ENCODE results near the gene TPT1. TPM values are rescaled to one million over a fixed set of nuclear protein-coding genes. Genes with fewer than 3 reads are reported as not detected.

TPT1 gene
- total and polyA plus RNA-seq, 3 donors from 2014 or later = 789 to 2,831 (median 1,272) TPM

GRCh38 chr13:45364876-45365557 is 24.0 kb upstream of the TPT1 start:
- TF ChIP-seq CTCF (IDR thresholded peaks at IDR 0.05) = no peak
- no peak for TF ChIP-seq POLR2A (IDR thresholded peaks at IDR 0.05)
- intact Hi-C loops (cut with DNase I; ENCODE audit: low total_unique reads) = no loop called here
- H3K4me1 ChIP-seq = no peaks in the 10 kb centered on the region
- no peaks in the 10 kb centered on the region for H3K36me3 ChIP-seq (ENCODE audit: low read depth, missing control alignments)
- no peaks in the 10 kb centered on the region for H3K9me3 ChIP-seq
- DNase-seq = no peak
- H3K27me3 ChIP-seq = no peaks in the 10 kb centered on the region
- 92 to 96% methylated on average over 10 of the region's 10 CpGs for WGBS, 2 donors
- H3K27ac ChIP-seq = no peak overlapping the region
- H3K4me3 ChIP-seq = no peak overlapping the region

- WGBS, 2 donors = 88 to 96% methylated on average over 1 to 2 of the region's 2 CpGs
- H3K4me1 ChIP-seq = no peaks in the 10 kb centered on the region
- intact Hi-C loops (cut with DNase I; ENCODE audit: low total_unique reads) = no loop called here
- no peaks in the 10 kb centered on the region for H3K36me3 ChIP-seq (ENCODE audit: low read depth, missing control alignments)
- H3K9me3 ChIP-seq = no peaks in the 10 kb centered on the region
- no peak for DNase-seq
- TF ChIP-seq CTCF (IDR thresholded peaks at IDR 0.05) (no peak), POLR2A (IDR thresholded peaks at IDR 0.05) (no peak)
- H3K4me3 ChIP-seq = no peak overlapping the region
- H3K27ac ChIP-seq = no peak overlapping the region
- no peaks in the 10 kb centered on the region for H3K27me3 ChIP-seq
Measured at GRCh38 chr13:45362939-45363338, 22.0 kb upstream of the TPT1 start.

DNA sequence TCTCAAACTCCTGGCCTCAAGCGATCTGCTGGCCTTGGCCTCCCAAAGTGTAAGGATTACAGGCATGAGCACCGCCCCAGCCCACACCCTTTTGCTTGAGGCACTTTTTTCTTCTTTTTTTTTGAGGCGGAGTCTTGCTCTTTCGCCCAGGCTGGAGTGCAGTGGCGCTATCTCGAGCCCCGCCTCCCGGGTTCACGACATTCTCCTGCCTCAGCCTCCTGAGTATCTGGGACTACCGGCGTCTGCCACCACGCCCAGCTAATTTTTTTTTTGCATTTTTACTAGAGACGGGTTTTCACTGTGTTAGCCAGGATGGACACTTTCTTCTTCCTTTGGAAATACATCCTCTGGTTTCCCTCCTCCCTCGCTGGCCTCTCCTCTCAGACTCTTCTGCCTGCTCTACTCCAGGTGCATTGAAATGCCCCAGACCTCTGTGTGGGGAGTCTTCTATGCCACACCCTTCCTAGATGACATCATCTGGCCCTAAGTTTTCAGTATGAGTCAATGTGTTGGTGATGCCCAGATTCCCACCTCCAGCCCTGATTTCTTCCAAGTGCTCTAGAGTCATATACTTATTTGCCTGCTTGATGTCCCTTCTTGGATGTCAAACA is 20.7 kb upstream of the TPT1 start:
- TF ChIP-seq POLR2A (IDR thresholded peaks at IDR 0.05) (no peak), CTCF (IDR thresholded peaks at IDR 0.05) (no peak)
- Histone ChIP-seq H3K27ac (no peak overlapping the region), H3K4me1 (no peaks in the 10 kb centered on the region), H3K36me3 (ENCODE audit: low read depth, missing control alignments) (no peaks in the 10 kb centered on the region), H3K27me3 (no peaks in the 10 kb centered on the region), H3K9me3 (no peaks in the 10 kb centered on the region), H3K4me3 (no peak overlapping the region)
- intact Hi-C loops (cut with DNase I; ENCODE audit: low total_unique reads) = no loop called here
- WGBS, 2 donors = 90 to 93% methylated on average over 14 of the region's 14 CpGs
- DNase-seq = no peak

DNA sequence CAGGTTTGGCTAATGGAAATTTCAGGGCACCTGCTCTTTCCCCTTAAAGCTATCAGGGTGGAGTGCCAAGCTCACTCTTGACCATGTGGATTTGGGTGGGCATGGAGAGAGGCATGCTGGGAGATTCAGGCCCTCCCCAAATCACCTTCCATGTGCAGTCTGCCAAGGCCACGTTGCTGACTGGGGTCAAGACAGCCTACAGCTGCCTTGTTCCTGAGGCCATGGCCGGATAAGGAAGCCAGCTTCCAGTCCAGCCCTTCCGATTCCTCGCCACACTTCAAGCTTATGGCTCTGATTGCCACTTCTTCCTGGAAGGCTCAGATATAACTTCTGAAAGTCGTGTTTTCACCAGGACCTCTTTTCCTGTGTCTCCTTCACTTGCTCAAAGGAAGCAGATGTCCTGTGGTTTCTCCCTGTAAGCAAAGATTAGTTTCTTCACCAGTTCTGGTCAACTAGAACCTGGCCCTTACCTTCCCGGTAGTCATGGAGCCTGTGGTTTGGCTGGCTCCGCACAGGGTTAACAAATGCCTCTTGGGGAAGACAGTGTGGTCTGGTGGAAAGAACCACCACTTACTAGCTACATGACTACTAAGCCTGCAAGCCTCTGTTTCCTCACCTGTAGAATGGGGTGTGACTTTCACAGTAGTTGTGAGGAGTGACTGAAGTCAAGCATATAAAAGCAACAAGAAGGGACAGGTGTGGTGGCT is 16.1 kb upstream of the TPT1 start:
- Histone ChIP-seq H3K4me1 (no peaks in the 10 kb centered on the region), H3K27ac (no peak overlapping the region), H3K4me3 (no peak overlapping the region), H3K9me3 (no peaks in the 10 kb centered on the region), H3K27me3 (no peaks in the 10 kb centered on the region), H3K36me3 (ENCODE audit: low read depth, missing control alignments) (no peaks in the 10 kb centered on the region)
- intact Hi-C loops (cut with DNase I; ENCODE audit: low total_unique reads) = no loop called here
- DNase-seq = no peak
- TF ChIP-seq CTCF (IDR thresholded peaks at IDR 0.05) = no peak
- TF ChIP-seq POLR2A (IDR thresholded peaks at IDR 0.05) = no peak
- WGBS, 2 donors = 76 to 81% methylated on average over 7 of the region's 7 CpGs

All from testis (tissue), 3 donors.